ENCODE results near the gene ABHD2.

The ABHD2 gene

DNA sequence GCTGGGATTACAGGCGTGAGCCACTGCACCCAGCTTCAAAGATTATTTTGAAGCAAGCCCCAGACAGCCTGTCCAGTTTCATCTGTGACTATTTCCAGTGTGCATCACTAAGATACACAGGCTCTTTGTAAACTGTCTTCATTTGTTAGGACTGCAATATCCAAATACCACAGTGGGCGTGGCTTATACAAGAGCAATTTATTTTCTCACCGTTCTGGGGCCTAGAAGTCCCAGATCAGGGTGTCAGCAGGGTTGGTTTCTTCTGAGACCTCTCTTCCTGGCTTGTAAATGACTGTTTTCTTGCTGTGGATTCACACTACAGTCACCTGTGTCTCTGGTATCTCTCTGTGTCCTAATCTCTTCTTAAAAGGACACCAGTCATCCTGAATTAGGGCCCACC, 73.4 kb downstream of the ABHD2 start:
- Histone ChIP-seq H3K4me3 (ENCODE audit: low read length in 2 of 2) (no peak overlapping the region), H3K27me3 (ENCODE audit: control insufficient read depth in 2 of 2, insufficient read depth in 2 of 2, low read length in 2 of 2) (no peaks in the 10 kb centered on the region), H3K4me1 (ENCODE audit: control insufficient read depth in 2 of 2, insufficient read depth in 2 of 2, low read length in 2 of 2) (no peaks in the 10 kb centered on the region), H3K9me3 (ENCODE audit: control insufficient read depth in 2 of 2, low read length in 2 of 2) (no peaks in the 10 kb centered on the region), H3K27ac (ENCODE audit: low read depth in 2 of 2, low read length in 2 of 2) (no peak overlapping the region), H3K36me3 (ENCODE audit: control insufficient read depth in 2 of 2, insufficient read depth in 2 of 2, low read length in 2 of 2) (peaks cover 7% of the 10 kb centered on the region in 2 donors), H3K9ac (ENCODE audit: low read depth in 1 of 2, low read length in 2 of 2) (no peak overlapping the region)

DNA sequence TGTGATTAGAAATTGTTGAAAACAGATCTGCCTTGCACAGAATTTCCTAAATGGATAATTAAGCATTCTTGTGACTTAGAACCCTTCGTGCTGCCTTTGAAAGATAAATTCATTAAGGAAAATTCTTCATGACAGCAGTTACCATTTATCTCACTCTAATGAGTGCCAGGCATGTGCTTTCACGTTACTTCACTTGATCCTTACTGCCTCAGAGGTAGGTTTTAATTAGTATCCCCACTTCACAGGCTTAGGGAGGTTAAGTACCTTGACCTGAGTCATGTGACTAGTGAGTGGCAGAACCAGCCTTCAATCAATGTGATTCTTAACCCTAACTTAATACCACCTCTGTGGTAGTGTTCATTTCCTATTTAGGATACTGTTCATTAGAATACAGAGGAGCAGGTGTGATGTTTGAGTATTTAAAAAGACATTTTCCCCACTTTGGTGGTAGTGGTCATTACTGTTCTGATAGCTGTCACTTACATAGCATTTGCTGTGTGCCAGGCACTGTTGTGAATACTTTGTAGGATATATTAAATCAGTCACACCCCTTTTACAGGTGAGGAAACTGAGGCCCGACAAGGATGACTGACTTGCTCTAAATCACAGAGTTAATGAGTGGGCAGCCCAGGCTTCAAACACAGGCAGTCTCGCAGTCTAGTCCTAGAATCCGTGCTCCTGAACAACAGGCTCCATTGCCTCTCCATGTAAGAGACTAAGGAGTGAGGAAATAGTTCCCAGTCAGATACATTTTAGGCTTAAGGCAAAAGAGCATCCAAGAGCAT, 75.2 kb downstream of the ABHD2 start:
- Histone ChIP-seq H3K27ac (ENCODE audit: low read depth in 2 of 2, low read length in 2 of 2) (no peak overlapping the region), H3K4me3 (ENCODE audit: low read length in 2 of 2) (no peak overlapping the region), H3K4me1 (ENCODE audit: control insufficient read depth in 2 of 2, insufficient read depth in 2 of 2, low read length in 2 of 2) (no peaks in the 10 kb centered on the region), H3K9me3 (ENCODE audit: control insufficient read depth in 2 of 2, low read length in 2 of 2) (no peaks in the 10 kb centered on the region), H3K9ac (ENCODE audit: low read depth in 1 of 2, low read length in 2 of 2) (no peak overlapping the region), H3K27me3 (ENCODE audit: control insufficient read depth in 2 of 2, insufficient read depth in 2 of 2, low read length in 2 of 2) (no peaks in the 10 kb centered on the region), H3K36me3 (ENCODE audit: control insufficient read depth in 2 of 2, insufficient read depth in 2 of 2, low read length in 2 of 2) (peaks cover 4 to 5% of the 10 kb centered on the region in 2 donors)

DNA sequence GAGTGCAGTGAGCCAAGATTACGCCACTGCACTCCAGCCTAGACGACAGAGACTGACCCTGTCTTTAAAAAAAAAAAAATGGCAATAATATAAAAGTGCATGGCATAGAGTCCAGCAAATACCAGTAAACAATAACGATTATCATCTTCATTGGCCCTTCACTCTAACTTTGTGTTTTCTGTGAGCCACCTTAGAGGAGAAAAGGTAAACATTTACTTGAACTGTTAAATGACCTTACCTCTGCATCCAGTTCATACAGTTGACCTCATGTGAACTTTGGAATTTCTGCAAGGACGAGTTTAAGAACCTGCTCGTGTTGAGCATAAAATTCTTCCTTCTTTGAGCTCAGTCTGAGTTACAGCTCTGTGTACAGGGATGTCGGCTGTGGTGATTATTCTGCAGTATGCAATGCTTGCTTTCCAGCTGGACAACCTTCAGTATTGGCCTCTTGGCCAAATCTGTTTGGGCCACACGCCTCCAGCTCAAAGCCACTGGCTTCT, 76.5 kb downstream of the ABHD2 start:
- no peak overlapping the region for H3K27ac ChIP-seq (ENCODE audit: low read depth in 2 of 2, low read length in 2 of 2)
- no peak overlapping the region for H3K4me3 ChIP-seq (ENCODE audit: low read length in 2 of 2)
- no peaks in the 10 kb centered on the region for H3K9me3 ChIP-seq (ENCODE audit: control insufficient read depth in 2 of 2, low read length in 2 of 2)
- no peaks in the 10 kb centered on the region for H3K27me3 ChIP-seq (ENCODE audit: control insufficient read depth in 2 of 2, insufficient read depth in 2 of 2, low read length in 2 of 2)
- no peaks in the 10 kb centered on the region for H3K4me1 ChIP-seq (ENCODE audit: control insufficient read depth in 2 of 2, insufficient read depth in 2 of 2, low read length in 2 of 2)
- H3K36me3 ChIP-seq (ENCODE audit: control insufficient read depth in 2 of 2, insufficient read depth in 2 of 2, low read length in 2 of 2): peaks cover 4 to 5% of the 10 kb centered on the region in 2 donors
- no peak overlapping the region for H3K9ac ChIP-seq (ENCODE audit: low read depth in 1 of 2, low read length in 2 of 2)

DNA sequence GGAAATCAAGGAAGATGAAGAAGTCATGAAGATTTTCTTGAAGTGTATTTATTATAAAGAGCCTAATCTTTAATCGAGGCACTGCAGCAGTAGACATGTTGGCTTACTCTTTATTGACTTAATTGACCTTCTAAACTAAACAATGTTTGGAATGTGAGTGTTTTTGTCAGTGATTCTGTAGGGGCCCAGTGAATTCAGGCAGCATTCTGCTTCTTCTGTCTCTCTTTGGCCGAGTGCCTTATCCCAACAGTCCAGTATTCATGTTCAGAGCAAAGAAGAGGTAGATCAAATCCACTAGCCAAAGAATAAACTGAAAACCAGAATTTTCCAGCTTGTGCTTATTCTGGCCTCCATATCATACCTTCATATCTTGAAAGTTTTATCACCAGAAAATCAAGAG, 77.4 kb downstream of the ABHD2 start:
- Histone ChIP-seq H3K36me3 (ENCODE audit: control insufficient read depth in 2 of 2, insufficient read depth in 2 of 2, low read length in 2 of 2) (peaks cover 4 to 5% of the 10 kb centered on the region in 2 donors), H3K27ac (ENCODE audit: low read depth in 2 of 2, low read length in 2 of 2) (no peak overlapping the region), H3K9me3 (ENCODE audit: control insufficient read depth in 2 of 2, low read length in 2 of 2) (no peaks in the 10 kb centered on the region), H3K4me1 (ENCODE audit: control insufficient read depth in 2 of 2, insufficient read depth in 2 of 2, low read length in 2 of 2) (no peaks in the 10 kb centered on the region), H3K27me3 (ENCODE audit: control insufficient read depth in 2 of 2, insufficient read depth in 2 of 2, low read length in 2 of 2) (no peaks in the 10 kb centered on the region), H3K9ac (ENCODE audit: low read depth in 1 of 2, low read length in 2 of 2) (no peak overlapping the region), H3K4me3 (ENCODE audit: low read length in 2 of 2) (no peak overlapping the region)

DNA sequence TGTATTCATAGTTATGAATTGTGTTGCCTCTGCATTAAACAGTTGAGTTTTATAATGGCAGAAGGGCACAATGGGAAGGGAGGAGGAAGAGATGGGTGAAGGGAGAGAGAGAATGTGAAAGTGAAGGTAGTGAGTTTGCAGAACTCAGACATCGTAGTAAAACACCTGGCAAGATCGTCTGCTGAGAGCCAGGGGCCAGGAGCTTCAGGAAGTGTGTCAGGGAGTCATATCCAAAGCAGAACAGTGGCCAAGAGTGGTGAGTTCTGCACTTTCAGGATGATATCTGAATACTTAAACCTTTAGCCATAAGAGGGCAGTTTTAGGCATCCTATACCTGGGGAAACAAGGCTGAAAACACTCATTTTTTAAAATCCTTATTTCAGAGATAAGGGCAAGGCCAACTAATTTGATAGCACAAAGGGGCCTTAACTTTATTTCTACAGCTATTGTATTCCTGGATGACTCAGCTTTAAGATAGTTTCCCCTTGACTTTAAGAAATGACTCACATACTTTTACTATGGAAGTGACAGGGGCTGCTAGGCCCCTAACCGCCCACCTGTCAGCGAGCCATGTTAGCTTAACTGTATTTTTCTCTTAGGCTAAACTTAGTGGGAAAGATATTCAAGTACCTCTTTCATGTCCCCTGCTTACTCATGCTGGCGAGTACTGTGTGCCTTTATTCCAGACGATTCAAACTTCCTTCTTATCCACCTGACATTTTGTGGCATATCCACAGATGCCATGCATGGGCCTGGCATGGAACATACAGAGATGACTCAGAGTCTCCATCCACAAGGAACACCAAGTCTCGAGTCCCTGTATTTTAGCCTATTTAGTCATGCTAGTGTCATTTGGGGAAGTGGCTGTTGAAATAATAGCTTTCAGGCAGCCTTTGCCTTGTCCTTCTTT, 79.3 kb downstream of the ABHD2 start:
- H3K4me1 ChIP-seq (ENCODE audit: control insufficient read depth in 2 of 2, insufficient read depth in 2 of 2, low read length in 2 of 2): no peaks in the 10 kb centered on the region
- H3K27ac ChIP-seq (ENCODE audit: low read depth in 2 of 2, low read length in 2 of 2): no peak overlapping the region
- H3K4me3 ChIP-seq (ENCODE audit: low read length in 2 of 2): no peak overlapping the region
- no peak overlapping the region for H3K9ac ChIP-seq (ENCODE audit: low read depth in 1 of 2, low read length in 2 of 2)
- H3K27me3 ChIP-seq (ENCODE audit: control insufficient read depth in 2 of 2, insufficient read depth in 2 of 2, low read length in 2 of 2): no peaks in the 10 kb centered on the region
- peaks cover 2 to 4% of the 10 kb centered on the region in 2 donors for H3K36me3 ChIP-seq (ENCODE audit: control insufficient read depth in 2 of 2, insufficient read depth in 2 of 2, low read length in 2 of 2)
- no peaks in the 10 kb centered on the region for H3K9me3 ChIP-seq (ENCODE audit: control insufficient read depth in 2 of 2, low read length in 2 of 2)

DNA sequence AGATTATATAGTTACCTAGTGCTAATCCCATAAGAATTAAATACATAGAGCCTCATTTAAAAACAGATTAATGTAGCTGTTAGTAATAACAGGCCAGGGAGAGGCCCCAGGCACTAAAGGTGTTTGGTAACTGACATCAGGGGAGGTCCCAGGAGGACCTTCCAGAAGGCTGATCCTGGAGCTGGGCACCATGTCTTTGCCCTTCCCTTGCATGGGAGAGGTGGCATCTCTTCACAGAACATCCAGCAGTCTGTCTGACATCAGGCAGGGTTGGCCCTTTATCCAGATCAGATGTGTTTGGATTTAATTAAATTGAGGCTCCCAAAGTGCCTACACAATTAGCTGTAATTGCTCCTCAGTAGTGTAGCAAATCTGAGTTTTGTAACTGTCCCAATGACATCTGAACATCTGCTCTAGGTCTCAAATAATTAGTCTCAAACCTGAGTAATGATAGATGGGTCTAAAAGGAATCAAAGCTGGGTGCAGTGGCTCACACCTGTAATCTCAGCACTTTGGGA, 80.1 kb downstream of the ABHD2 start:
- Histone ChIP-seq H3K9ac (ENCODE audit: low read depth in 1 of 2, low read length in 2 of 2) (no peak overlapping the region), H3K27me3 (ENCODE audit: control insufficient read depth in 2 of 2, insufficient read depth in 2 of 2, low read length in 2 of 2) (no peaks in the 10 kb centered on the region), H3K36me3 (ENCODE audit: control insufficient read depth in 2 of 2, insufficient read depth in 2 of 2, low read length in 2 of 2) (peaks cover 0 to 4% of the 10 kb centered on the region in 2 donors), H3K27ac (ENCODE audit: low read depth in 2 of 2, low read length in 2 of 2) (no peak overlapping the region), H3K4me3 (ENCODE audit: low read length in 2 of 2) (no peak overlapping the region), H3K9me3 (ENCODE audit: control insufficient read depth in 2 of 2, low read length in 2 of 2) (no peaks in the 10 kb centered on the region), H3K4me1 (ENCODE audit: control insufficient read depth in 2 of 2, insufficient read depth in 2 of 2, low read length in 2 of 2) (no peaks in the 10 kb centered on the region)

DNA sequence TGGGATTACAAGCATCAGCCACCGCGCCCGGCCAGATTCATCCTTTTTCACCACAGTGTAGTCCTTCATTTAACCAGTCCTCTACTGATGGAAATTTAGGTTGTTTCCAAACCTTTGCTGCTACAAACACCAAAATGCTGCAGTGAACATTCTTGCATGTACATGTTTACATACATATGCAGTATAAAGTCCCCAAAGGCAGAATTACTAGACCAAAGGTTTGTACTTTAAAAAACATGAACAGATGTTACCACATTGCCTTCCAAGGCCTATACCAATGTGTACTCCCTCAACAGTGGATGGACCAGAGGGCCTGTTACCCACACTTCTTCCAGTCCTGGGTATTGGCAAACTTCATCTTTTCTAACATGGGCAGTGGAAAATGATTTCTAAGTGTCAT, 82.1 kb downstream of the ABHD2 start:
- H3K27me3 ChIP-seq (ENCODE audit: control insufficient read depth in 2 of 2, insufficient read depth in 2 of 2, low read length in 2 of 2): no peaks in the 10 kb centered on the region
- H3K36me3 ChIP-seq (ENCODE audit: control insufficient read depth in 2 of 2, insufficient read depth in 2 of 2, low read length in 2 of 2): peaks cover 4 to 13% of the 10 kb centered on the region in 2 donors
- no peak overlapping the region for H3K4me3 ChIP-seq (ENCODE audit: low read length in 2 of 2)
- H3K9me3 ChIP-seq (ENCODE audit: control insufficient read depth in 2 of 2, low read length in 2 of 2): no peaks in the 10 kb centered on the region
- H3K4me1 ChIP-seq (ENCODE audit: control insufficient read depth in 2 of 2, insufficient read depth in 2 of 2, low read length in 2 of 2): no peaks in the 10 kb centered on the region
- H3K9ac ChIP-seq (ENCODE audit: low read depth in 1 of 2, low read length in 2 of 2): no peak overlapping the region
- no peak overlapping the region for H3K27ac ChIP-seq (ENCODE audit: low read depth in 2 of 2, low read length in 2 of 2)

DNA sequence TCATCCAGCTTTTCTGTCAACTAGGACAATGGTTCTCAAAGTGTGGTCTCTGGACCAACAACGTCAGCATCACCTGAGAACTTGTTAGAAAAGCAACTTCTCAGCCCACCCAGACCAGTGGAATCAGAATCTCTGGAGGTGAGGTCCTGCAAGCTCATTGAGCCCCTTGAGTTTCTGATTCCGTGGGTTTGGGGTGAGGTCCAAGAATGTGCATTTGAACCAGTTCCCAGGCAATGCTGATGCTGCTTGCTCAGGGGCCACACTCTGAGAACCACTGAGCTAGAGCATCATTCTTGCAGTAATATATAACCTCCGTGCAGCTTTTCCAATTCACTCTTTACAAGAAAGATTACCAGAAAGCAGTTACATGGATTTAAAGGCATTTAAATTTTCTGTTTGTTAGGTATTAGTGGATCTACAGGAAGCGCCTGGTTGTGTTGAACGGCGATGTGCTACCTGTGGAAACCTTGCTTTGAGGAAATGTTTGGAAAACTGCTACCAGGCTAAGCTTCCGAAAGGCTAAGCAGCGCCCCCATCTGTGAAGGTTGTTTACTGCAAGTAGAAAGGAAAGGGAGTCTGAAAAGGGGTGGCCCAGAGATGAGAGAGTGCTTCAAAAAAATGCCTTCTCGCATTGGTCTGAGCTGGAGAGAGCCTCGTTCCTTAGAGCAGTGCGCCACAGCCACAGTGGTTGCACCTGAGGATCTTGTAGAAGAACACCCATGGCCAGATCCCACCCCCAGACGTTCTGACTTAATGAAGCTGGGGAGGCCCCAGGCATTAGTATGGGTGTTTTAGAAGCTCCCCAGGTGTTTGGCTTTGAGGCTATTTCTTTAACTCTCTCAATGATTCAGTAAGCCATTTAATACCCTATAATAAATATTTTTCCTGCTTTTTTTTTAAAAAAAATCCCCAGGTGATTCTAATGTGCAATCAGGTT, 83.1 kb downstream of the ABHD2 start:
- no peak overlapping the region for H3K4me3 ChIP-seq (ENCODE audit: low read length in 2 of 2)
- no peaks in the 10 kb centered on the region for H3K9me3 ChIP-seq (ENCODE audit: control insufficient read depth in 2 of 2, low read length in 2 of 2)
- no peaks in the 10 kb centered on the region for H3K4me1 ChIP-seq (ENCODE audit: control insufficient read depth in 2 of 2, insufficient read depth in 2 of 2, low read length in 2 of 2)
- no peak overlapping the region for H3K27ac ChIP-seq (ENCODE audit: low read depth in 2 of 2, low read length in 2 of 2)
- H3K36me3 ChIP-seq (ENCODE audit: control insufficient read depth in 2 of 2, insufficient read depth in 2 of 2, low read length in 2 of 2): peaks cover 11 to 22% of the 10 kb centered on the region in 2 donors
- H3K27me3 ChIP-seq (ENCODE audit: control insufficient read depth in 2 of 2, insufficient read depth in 2 of 2, low read length in 2 of 2): no peaks in the 10 kb centered on the region
- H3K9ac ChIP-seq (ENCODE audit: low read depth in 1 of 2, low read length in 2 of 2): no peak overlapping the region

DNA sequence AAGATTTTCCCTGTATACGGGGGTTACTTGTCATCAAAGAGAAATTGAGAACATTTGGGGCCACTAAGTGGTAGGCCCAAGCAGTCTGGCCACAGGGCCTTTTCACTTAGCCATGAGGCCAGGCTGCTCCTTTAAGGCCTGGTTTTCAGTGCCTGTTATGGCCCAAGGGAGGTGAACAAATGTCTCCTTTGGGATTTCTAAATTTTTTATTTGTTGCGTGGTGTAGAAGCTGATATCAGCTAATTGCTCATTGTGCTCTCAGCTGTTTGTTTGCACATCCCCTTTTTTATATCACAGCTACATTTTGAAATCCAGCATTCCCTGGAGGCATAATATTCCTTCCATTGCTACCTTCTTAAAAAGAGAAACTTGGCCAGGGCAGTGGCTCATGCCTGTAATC, 84.7 kb downstream of the ABHD2 start:
- Histone ChIP-seq H3K4me3 (ENCODE audit: low read length in 2 of 2) (no peak overlapping the region), H3K36me3 (ENCODE audit: control insufficient read depth in 2 of 2, insufficient read depth in 2 of 2, low read length in 2 of 2) (peaks cover 21 to 30% of the 10 kb centered on the region in 2 donors), H3K27me3 (ENCODE audit: control insufficient read depth in 2 of 2, insufficient read depth in 2 of 2, low read length in 2 of 2) (no peaks in the 10 kb centered on the region), H3K9me3 (ENCODE audit: control insufficient read depth in 2 of 2, low read length in 2 of 2) (no peaks in the 10 kb centered on the region), H3K9ac (ENCODE audit: low read depth in 1 of 2, low read length in 2 of 2) (no peak overlapping the region), H3K4me1 (ENCODE audit: control insufficient read depth in 2 of 2, insufficient read depth in 2 of 2, low read length in 2 of 2) (peaks cover 0 to 5% of the 10 kb centered on the region in 2 donors), H3K27ac (ENCODE audit: low read depth in 2 of 2, low read length in 2 of 2) (no peak overlapping the region)
